SU-DHL-6 (cell line): ENCODE results near the gene IL13.

Experiments
- EZH2phosphoT487 ChIP-seq: fragments of 200-600 bp; sonication (generic), shearing (Covaris generic); conservative IDR thresholded peaks from 2 replicates; pipeline ENCODE4 v1.6.1; 2018; ENCODE audit warnings: mild to moderate bottlenecking, antibody characterized with exemption, low read length, moderate library complexity, mixed read lengths
- TF ChIP-seq, protein P1 (sequence below): fragments of 200-600 bp; sonication (generic); IDR thresholded peaks from one replicate; pipeline ENCODE4 v1.5.1; 2017; ENCODE audit warnings: antibody characterized with exemption, mild to moderate bottlenecking, low read length, moderate library complexity; ENCODE audit not compliant: insufficient read depth, poor library complexity, severe bottlenecking

DNA sequence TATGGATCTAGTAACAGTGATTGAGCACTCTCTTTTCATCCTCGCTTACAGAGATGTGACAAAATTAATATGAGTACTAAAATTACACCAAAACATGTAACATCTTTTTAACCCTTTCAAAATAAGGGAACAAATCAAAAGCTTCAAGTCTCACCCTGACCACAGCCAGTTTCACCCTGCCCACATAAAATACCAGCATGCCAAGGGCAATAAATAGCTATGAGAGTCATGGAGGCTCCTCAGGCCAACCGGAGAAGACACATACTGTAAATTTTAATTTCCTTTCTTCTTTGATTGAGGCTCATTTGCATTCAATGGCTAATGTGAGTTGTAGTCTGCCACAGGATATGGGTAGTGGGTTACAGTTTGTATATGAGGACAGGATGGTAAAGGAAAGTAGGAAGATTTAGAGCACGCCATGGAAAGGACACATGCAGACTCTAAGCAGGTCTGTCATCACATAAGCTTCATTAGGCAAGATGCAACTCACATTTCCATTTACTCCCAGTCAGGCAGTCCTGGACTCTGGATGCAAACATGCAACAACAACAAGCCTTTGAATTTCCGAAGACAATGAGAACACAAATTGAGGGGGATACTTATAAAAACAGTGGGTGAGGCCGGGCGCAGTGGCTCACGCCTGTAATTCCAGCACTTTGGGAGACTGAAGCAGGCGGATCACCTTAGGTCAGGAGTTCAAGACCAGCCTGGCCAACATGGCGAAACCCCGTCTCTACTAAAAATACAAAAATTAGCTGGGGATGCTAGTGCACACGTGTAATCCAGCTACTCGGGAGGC lies 27.1 kb downstream of the IL13 start:
- TF ChIP-seq, protein P1, sequence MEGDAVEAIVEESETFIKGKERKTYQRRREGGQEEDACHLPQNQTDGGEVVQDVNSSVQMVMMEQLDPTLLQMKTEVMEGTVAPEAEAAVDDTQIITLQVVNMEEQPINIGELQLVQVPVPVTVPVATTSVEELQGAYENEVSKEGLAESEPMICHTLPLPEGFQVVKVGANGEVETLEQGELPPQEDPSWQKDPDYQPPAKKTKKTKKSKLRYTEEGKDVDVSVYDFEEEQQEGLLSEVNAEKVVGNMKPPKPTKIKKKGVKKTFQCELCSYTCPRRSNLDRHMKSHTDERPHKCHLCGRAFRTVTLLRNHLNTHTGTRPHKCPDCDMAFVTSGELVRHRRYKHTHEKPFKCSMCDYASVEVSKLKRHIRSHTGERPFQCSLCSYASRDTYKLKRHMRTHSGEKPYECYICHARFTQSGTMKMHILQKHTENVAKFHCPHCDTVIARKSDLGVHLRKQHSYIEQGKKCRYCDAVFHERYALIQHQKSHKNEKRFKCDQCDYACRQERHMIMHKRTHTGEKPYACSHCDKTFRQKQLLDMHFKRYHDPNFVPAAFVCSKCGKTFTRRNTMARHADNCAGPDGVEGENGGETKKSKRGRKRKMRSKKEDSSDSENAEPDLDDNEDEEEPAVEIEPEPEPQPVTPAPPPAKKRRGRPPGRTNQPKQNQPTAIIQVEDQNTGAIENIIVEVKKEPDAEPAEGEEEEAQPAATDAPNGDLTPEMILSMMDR, result no peak
- TF ChIP-seq EZH2phosphoT487, result no peak
